OCI-LY1 (cell line): Measurements from ENCODE around the gene SEPHS2.
A peak's percentile ranks its signal among the peaks of the same experiment; 100 is the strongest.

Experiments used
- H2AFZ ChIP-seq: fragments of 200-600 bp; sonication (generic), shearing (Covaris generic); 2 replicates; pipeline ENCODE4 v1.6.0; 2014; ENCODE audit warnings: antibody characterized with exemption, mild to moderate bottlenecking, low read length
- H3F3A ChIP-seq: fragments of 200-600 bp; sonication (generic), shearing (Covaris generic); 2 replicates; pipeline ENCODE4 v1.6.0; 2014; ENCODE audit warnings: mild to moderate bottlenecking, antibody characterized with exemption, low read length, moderate library complexity; ENCODE audit not compliant: insufficient read depth
- H3K27ac ChIP-seq: fragments of 200-600 bp; sonication (generic); 2 replicates; pipeline ENCODE4 v1.5.1; 2014; ENCODE audit warnings: low read length, mixed run types, mild to moderate bottlenecking, low read depth; ENCODE audit not compliant: poor library complexity, severe bottlenecking
- H3K27me3 ChIP-seq: fragments of 200-600 bp; sonication (generic); 2 replicates; pipeline ENCODE4 v1.6.0; 2014; ENCODE audit warnings: antibody characterized with exemption, mild to moderate bottlenecking, low read length, moderate library complexity; ENCODE audit not compliant: insufficient read depth
- H3K36me3 ChIP-seq: fragments of 200-600 bp; sonication (generic); 2 replicates; pipeline ENCODE4 v1.6.1; 2014; ENCODE audit warnings: mild to moderate bottlenecking, antibody characterized with exemption, low read length, moderate library complexity, mixed read lengths; ENCODE audit not compliant: insufficient read depth
- H3K4me1 ChIP-seq: fragments of 200-600 bp; sonication (generic); 2 replicates; pipeline ENCODE4 v1.5.1; 2014; ENCODE audit warnings: mild to moderate bottlenecking, low read length, moderate library complexity; ENCODE audit not compliant: insufficient read depth, severe bottlenecking
- H3K4me2 ChIP-seq: fragments of 200-600 bp; sonication (generic), shearing (Covaris generic); 2 replicates; pipeline ENCODE4 v1.6.1; 2014; ENCODE audit warnings: low read length
- H3K4me3 ChIP-seq: fragments of 200-600 bp; sonication (generic); 2 replicates; pipeline ENCODE4 v1.5.1; 2014; ENCODE audit warnings: low read length, low read depth, mild to moderate bottlenecking, mixed read lengths; ENCODE audit not compliant: poor library complexity, severe bottlenecking
- H3K79me2 ChIP-seq: fragments of 200-600 bp; shearing (Covaris generic); 2 replicates; pipeline ENCODE4 v1.6.1; 2016; ENCODE audit warnings: mixed run types, low read length, mixed read lengths; ENCODE audit not compliant: insufficient read depth
- H3K9ac ChIP-seq: fragments of 200-600 bp; sonication (generic), shearing (Covaris generic); 2 replicates; pipeline ENCODE4 v1.6.1; 2014; ENCODE audit warnings: mild to moderate bottlenecking, low read length, mixed read lengths
- H3K9me2 ChIP-seq: fragments of 200-600 bp; sonication (generic), shearing (Covaris generic); 2 replicates; pipeline ENCODE4 v1.6.1; 2014; ENCODE audit warnings: low read depth, mild to moderate bottlenecking, low read length, mixed read lengths
- H3K9me3 ChIP-seq: fragments of 200-600 bp; shearing (Covaris generic); 2 replicates; pipeline ENCODE4 v1.6.1; 2014; ENCODE audit warnings: low read length, mixed read lengths
- H4K20me1 ChIP-seq: fragments of 200-600 bp; sonication (generic), shearing (Covaris generic); 2 replicates; pipeline ENCODE4 v1.6.0; 2016; ENCODE audit warnings: mild to moderate bottlenecking, low read length; ENCODE audit not compliant: insufficient read depth
- CTCF ChIP-seq: fragments of 200-600 bp; sonication (generic), shearing (Covaris generic); IDR thresholded peaks from 2 replicates; pipeline ENCODE4 v1.5.1; 2017; ENCODE audit warnings: mild to moderate bottlenecking, antibody characterized with exemption, low read length, moderate library complexity, mixed read lengths
- EZH2 ChIP-seq: fragments of 200-600 bp; sonication (generic), shearing (Covaris generic); IDR thresholded peaks from 2 replicates; pipeline ENCODE4 v1.8.0; 2017; ENCODE audit warnings: borderline replicate concordance, mixed run types, mild to moderate bottlenecking, antibody characterized with exemption, low read length, moderate library complexity, mixed read lengths

The SEPHS2 gene

GRCh38 chr16:30395155-30395991 lies 50.3 kb downstream of the SEPHS2 start, which contains the start of gene ZNF48:
Gene ZNF48, plus strand, starts transcription at chr16:30395420. Its CDS starts 375 bp downstream, at chr16:30395795.
- H3K27me3 ChIP-seq: no peaks in the 10 kb centered on the region
- H3K4me2 ChIP-seq: peak within 1 kb of the TSS; percentile 90
- H3K9me3 ChIP-seq: no peaks in the 10 kb centered on the region
- no peaks in the 10 kb centered on the region for H4K20me1 ChIP-seq
- no peaks in the 10 kb centered on the region for H3K9me2 ChIP-seq
- peak within 1 kb of the TSS; percentile 87 for H3K4me3 ChIP-seq
- H3F3A ChIP-seq: no peaks in the 10 kb centered on the region
- H3K27ac ChIP-seq: peak within 1 kb of the TSS; percentile 3
- H3K4me1 ChIP-seq: peaks cover 33% of the 10 kb centered on the region
- no peaks in the 10 kb centered on the region for H3K79me2 ChIP-seq
- peaks cover 30% of the 10 kb centered on the region for H3K36me3 ChIP-seq
- H3K9ac ChIP-seq: peak within 1 kb of the TSS; percentile 84
- H2AFZ ChIP-seq: no peak within 1 kb of the TSS
- TF ChIP-seq CTCF (peak; percentile 27), EZH2 (no peak)

- Histone ChIP-seq H3K4me2 (peak overlapping the region; percentile 90), H3K9me2 (no peaks in the 10 kb centered on the region), H3K4me3 (peak overlapping the region; percentile 87), H4K20me1 (no peaks in the 10 kb centered on the region), H3K9me3 (no peaks in the 10 kb centered on the region), H3F3A (no peaks in the 10 kb centered on the region), H3K27me3 (no peaks in the 10 kb centered on the region), H3K9ac (peak overlapping the region; percentile 84), H3K79me2 (no peaks in the 10 kb centered on the region), H3K27ac (peak overlapping the region; percentile 3), H3K36me3 (peaks cover 29% of the 10 kb centered on the region), H3K4me1 (peaks cover 26% of the 10 kb centered on the region), H2AFZ (no peak overlapping the region)
- TF ChIP-seq EZH2 (no peak), CTCF (no peak)
Observed at GRCh38 chr16:30394592-30395154, 51.0 kb downstream of the SEPHS2 start.
